BLaER1 treated with 17β-estradiol and CSF1 and Interleukin-3, amounts not matched to agents 10 nM and 100 nM (cell line): Measurements from ENCODE around the gene ABCG2.
A peak's percentile ranks its signal among the peaks of the same experiment; 100 is the strongest.

Experiments used
- H3K27ac ChIP-seq, 11 experiments: shearing (Covaris generic); formaldehyde crosslinking; 2 replicates each; pipeline ENCODE4 v1.8.1; 2022
- H3K27me3 ChIP-seq, 11 experiments: shearing (Covaris generic); formaldehyde crosslinking; 2 replicates each; pipeline ENCODE4 v1.8.1; 2022
- H3K36me3 ChIP-seq, 11 experiments: shearing (Covaris generic); formaldehyde crosslinking; 2 replicates each; pipeline ENCODE4 v1.8.1; 2022
- H3K4me1 ChIP-seq, 10 experiments: shearing (Covaris generic); formaldehyde crosslinking; 2 replicates each; pipeline ENCODE4 v1.8.1; 2022
- H3K4me2 ChIP-seq, 11 experiments: shearing (Covaris generic); formaldehyde crosslinking; 2 replicates each; pipeline ENCODE4 v1.8.1; 2022
- H3K4me3 ChIP-seq, 10 experiments: shearing (Covaris generic); formaldehyde crosslinking; 2 replicates each; pipeline ENCODE4 v1.8.1; 2022
- H3K9ac ChIP-seq, 11 experiments: shearing (Covaris generic); formaldehyde crosslinking; 2 replicates each; pipeline ENCODE4 v1.8.1; 2022
- H3K9me3 ChIP-seq, 11 experiments: shearing (Covaris generic); formaldehyde crosslinking; replicated peaks in 1 of 11; 2 replicates each; pipeline ENCODE4 v1.8.1; 2022
- H4K20me1 ChIP-seq, 11 experiments: shearing (Covaris generic); formaldehyde crosslinking; 2 replicates each; pipeline ENCODE4 v1.8.1; 2022
- Cebpa-rat ChIP-seq, 11 experiments: shearing (Covaris generic); IDR thresholded peaks; 2 replicates each; pipeline ENCODE4 v1.8.1; 2022

Gene ABCG2

GRCh38 chr4:88158489-88159228 lies at the start of gene ABCG2:
ABCG2 (minus strand) TSS chr4:88158639; CDS start chr4:88139995, 18,644 bp downstream.
- Histone ChIP-seq H3K36me3 (no peaks in the 10 kb centered on the region), H3K27ac (peak within 1 kb of the TSS in 8 of 11 experiments; percentile 8 to 53 (median 28); a peak in 12 of 22 replicates), H3K4me3 (peak within 1 kb of the TSS; percentile 61 to 81 (median 70)), H3K27me3 (peaks cover 21 to 37% (median 27%) of the 10 kb centered on the region in 11 experiments), H3K9me3 (peaks cover 0 to 10% (median 4%) of the 10 kb centered on the region in 11 experiments; a peak in 15 of 22 replicates), H3K4me2 (peak within 1 kb of the TSS; percentile 77 to 99 (median 97)), H3K9ac (peak within 1 kb of the TSS; percentile 41 to 80 (median 69); a peak in 21 of 22 replicates), H3K4me1 (peaks cover 0 to 15% (median 11%) of the 10 kb centered on the region in 10 experiments; a peak in 7 of 20 replicates), H4K20me1 (no peaks in the 10 kb centered on the region)
- no peak for TF ChIP-seq Cebpa-rat (IDR thresholded peaks at IDR 0.05)

GRCh38 chr4:88208156-88208555 lies 49.7 kb upstream of the ABCG2 start:
- no peak for TF ChIP-seq Cebpa-rat (IDR thresholded peaks at IDR 0.05)
- H3K9ac ChIP-seq = no peak overlapping the region
- H3K27ac ChIP-seq = no peak overlapping the region
- no peaks in the 10 kb centered on the region; a peak in 1 of 20 replicates for H3K4me1 ChIP-seq
- no peaks in the 10 kb centered on the region for H3K27me3 ChIP-seq
- no peak overlapping the region for H3K4me2 ChIP-seq
- no peak overlapping the region for H3K4me3 ChIP-seq
- H4K20me1 ChIP-seq = no peaks in the 10 kb centered on the region
- H3K36me3 ChIP-seq = no peaks in the 10 kb centered on the region
- H3K9me3 ChIP-seq = no peaks in the 10 kb centered on the region

GRCh38 chr4:88207171-88207570 lies 48.7 kb upstream of the ABCG2 start:
- no peak for TF ChIP-seq Cebpa-rat (IDR thresholded peaks at IDR 0.05)
- Histone ChIP-seq H4K20me1 (no peaks in the 10 kb centered on the region), H3K9me3 (no peaks in the 10 kb centered on the region), H3K4me2 (no peak overlapping the region), H3K27me3 (no peaks in the 10 kb centered on the region), H3K9ac (no peak overlapping the region), H3K4me1 (no peaks in the 10 kb centered on the region; a peak in 1 of 20 replicates), H3K36me3 (no peaks in the 10 kb centered on the region), H3K27ac (no peak overlapping the region), H3K4me3 (no peak overlapping the region)

- no peaks in the 10 kb centered on the region for H3K36me3 ChIP-seq
- no peaks in the 10 kb centered on the region for H3K9me3 ChIP-seq
- H3K4me3 ChIP-seq = no peak overlapping the region
- no peaks in the 10 kb centered on the region for H4K20me1 ChIP-seq
- H3K4me1 ChIP-seq = no peaks in the 10 kb centered on the region; a peak in 1 of 20 replicates
- no peaks in the 10 kb centered on the region for H3K27me3 ChIP-seq
- H3K9ac ChIP-seq = no peak overlapping the region
- no peak for TF ChIP-seq Cebpa-rat (IDR thresholded peaks at IDR 0.05)
- no peak overlapping the region for H3K4me2 ChIP-seq
- no peak overlapping the region for H3K27ac ChIP-seq
These were observed 46.4 kb upstream of the ABCG2 start for GRCh38 chr4:88204882-88205281.

DNA sequence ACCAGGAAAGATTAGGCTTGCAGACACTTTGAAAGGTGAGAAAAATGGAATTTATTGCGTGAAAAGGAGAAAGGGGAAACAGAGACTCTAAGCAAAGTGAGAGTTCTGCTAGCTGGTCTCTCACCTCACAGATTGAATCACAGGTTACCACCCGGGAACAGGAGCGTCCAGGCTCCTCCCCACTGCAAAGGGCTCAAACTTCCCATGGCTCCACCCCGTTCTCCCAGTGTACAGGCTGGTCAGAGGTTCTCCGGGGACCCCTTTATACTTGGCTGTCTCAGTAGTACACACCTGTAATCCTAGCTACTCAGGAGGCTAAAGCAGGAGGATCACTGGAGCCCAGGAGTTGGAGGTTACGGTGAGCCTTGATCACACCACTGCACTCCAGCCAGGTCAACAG lies 44.0 kb upstream of the ABCG2 start:
- Histone ChIP-seq H3K4me3 (no peak overlapping the region), H3K36me3 (no peaks in the 10 kb centered on the region), H4K20me1 (no peaks in the 10 kb centered on the region), H3K27me3 (no peaks in the 10 kb centered on the region), H3K27ac (no peak overlapping the region), H3K9me3 (no peaks in the 10 kb centered on the region), H3K4me1 (no peaks in the 10 kb centered on the region; a peak in 1 of 20 replicates), H3K4me2 (no peak overlapping the region), H3K9ac (no peak overlapping the region)
- TF ChIP-seq Cebpa-rat (IDR thresholded peaks at IDR 0.05) = no peak

- TF ChIP-seq Cebpa-rat (IDR thresholded peaks at IDR 0.05) = no peak
- Histone ChIP-seq H4K20me1 (no peaks in the 10 kb centered on the region), H3K4me2 (no peak overlapping the region), H3K27ac (no peak overlapping the region), H3K9me3 (no peaks in the 10 kb centered on the region), H3K9ac (no peak overlapping the region), H3K4me1 (no peaks in the 10 kb centered on the region; a peak in 2 of 20 replicates), H3K4me3 (no peak overlapping the region), H3K27me3 (no peaks in the 10 kb centered on the region), H3K36me3 (no peaks in the 10 kb centered on the region)
These were observed 41.7 kb upstream of the ABCG2 start for GRCh38 chr4:88200186-88200585.

GRCh38 chr4:88196523-88197185 lies 38.2 kb upstream of the ABCG2 start:
- no peak overlapping the region for H3K9ac ChIP-seq
- H3K4me1 ChIP-seq = no peaks in the 10 kb centered on the region; a peak in 1 of 20 replicates
- no peak overlapping the region for H3K4me3 ChIP-seq
- no peak for TF ChIP-seq Cebpa-rat (IDR thresholded peaks at IDR 0.05)
- no peak overlapping the region for H3K27ac ChIP-seq
- no peaks in the 10 kb centered on the region for H4K20me1 ChIP-seq
- no peak overlapping the region; a peak in 1 of 22 replicates for H3K4me2 ChIP-seq
- H3K9me3 ChIP-seq = no peaks in the 10 kb centered on the region; a peak in 1 of 22 replicates
- no peaks in the 10 kb centered on the region for H3K36me3 ChIP-seq
- no peaks in the 10 kb centered on the region for H3K27me3 ChIP-seq

- H3K27me3 ChIP-seq = no peaks in the 10 kb centered on the region
- H3K36me3 ChIP-seq = no peaks in the 10 kb centered on the region
- no peak for TF ChIP-seq Cebpa-rat (IDR thresholded peaks at IDR 0.05)
- H3K9ac ChIP-seq = no peak overlapping the region
- no peaks in the 10 kb centered on the region for H4K20me1 ChIP-seq
- H3K4me1 ChIP-seq = no peaks in the 10 kb centered on the region; a peak in 1 of 20 replicates
- no peaks in the 10 kb centered on the region; a peak in 1 of 22 replicates for H3K9me3 ChIP-seq
- no peak overlapping the region for H3K27ac ChIP-seq
- H3K4me2 ChIP-seq = no peak overlapping the region; a peak in 1 of 22 replicates
- H3K4me3 ChIP-seq = no peak overlapping the region
These were observed 37.5 kb upstream of the ABCG2 start for GRCh38 chr4:88196013-88196365.

DNA sequence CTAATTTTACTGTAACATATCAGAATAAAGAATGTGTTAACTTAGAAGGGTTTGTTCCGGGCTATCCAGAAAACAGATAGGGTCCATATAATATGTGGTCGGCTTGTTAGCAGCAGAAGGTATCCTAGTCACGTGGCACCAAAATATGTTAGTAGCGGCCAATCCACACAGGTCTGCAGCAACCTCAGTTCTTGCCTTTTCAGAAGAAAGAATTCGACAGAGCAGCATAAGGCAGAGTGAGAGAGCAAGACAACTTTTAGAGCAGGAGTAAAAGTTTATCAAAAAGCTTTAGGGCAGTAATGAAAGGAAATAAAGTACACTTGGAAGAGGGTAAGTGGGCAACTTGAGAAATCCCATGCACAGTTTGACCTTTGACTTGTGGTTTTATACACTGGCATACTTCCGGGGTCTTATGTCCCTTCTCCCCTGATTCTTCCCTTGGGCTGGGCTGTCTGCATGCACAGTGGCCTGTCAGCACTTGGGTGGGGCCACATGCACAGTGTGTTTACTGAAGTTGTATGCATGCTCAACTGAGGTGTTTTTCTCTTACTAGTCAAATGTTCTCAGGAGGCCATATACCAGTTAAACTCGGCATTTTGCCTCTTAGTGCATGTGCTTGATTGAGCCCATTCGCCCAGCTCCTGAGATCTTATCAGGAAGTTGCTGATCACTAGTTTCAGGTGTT lies 37.0 kb upstream of the ABCG2 start:
- Histone ChIP-seq H3K9me3 (no peaks in the 10 kb centered on the region; a peak in 1 of 22 replicates), H3K27ac (no peak overlapping the region), H3K4me3 (no peak overlapping the region), H3K27me3 (no peaks in the 10 kb centered on the region), H3K9ac (no peak overlapping the region), H3K4me2 (no peak overlapping the region), H3K4me1 (no peaks in the 10 kb centered on the region; a peak in 1 of 20 replicates), H3K36me3 (no peaks in the 10 kb centered on the region), H4K20me1 (no peaks in the 10 kb centered on the region)
- no peak for TF ChIP-seq Cebpa-rat (IDR thresholded peaks at IDR 0.05)
